H9 (cell line): ENCODE measurements around the gene TRIP11. TPM values are rescaled to one million over a fixed set of nuclear protein-coding genes. Genes with fewer than 3 reads are reported as not detected.

Source experiments
- DNase-seq: peaks from one replicate; pipeline ENCODE4 v3.0.0-alpha.2; 2017
- H2AFZ ChIP-seq: one replicate; pipeline ENCODE4 v1.6.1; 2013; ENCODE audit warnings: mild to moderate bottlenecking, low read length, control low read depth, moderate library complexity
- H2AK5ac ChIP-seq: 2 replicates; pipeline ENCODE4 v1.6.1; 2013; ENCODE audit warnings: low read length, control low read depth, mixed read lengths; ENCODE audit not compliant: insufficient read length
- H2BK120ac ChIP-seq: one replicate; pipeline ENCODE4 v1.6.1; 2013; ENCODE audit warnings: low read depth, mild to moderate bottlenecking, low read length, control low read depth, inconsistent platforms; ENCODE audit not compliant: poor library complexity, severe bottlenecking
- H2BK12ac ChIP-seq: 2 replicates; pipeline ENCODE4 v1.6.1; 2013; ENCODE audit warnings: low read length, control low read depth, mixed read lengths, low read depth; ENCODE audit not compliant: insufficient read length
- H2BK15ac ChIP-seq: 2 replicates; pipeline ENCODE4 v1.6.1; 2013; ENCODE audit warnings: low read depth, low read length, control low read depth
- H2BK20ac ChIP-seq: one replicate; pipeline ENCODE4 v1.6.1; 2013; ENCODE audit warnings: low read depth, mild to moderate bottlenecking, low read length, control low read depth, inconsistent platforms; ENCODE audit not compliant: poor library complexity, severe bottlenecking
- H2BK5ac ChIP-seq: 2 replicates; pipeline ENCODE4 v1.6.1; 2013; ENCODE audit warnings: low read length, control low read depth, mixed read lengths; ENCODE audit not compliant: insufficient read length
- H3K14ac ChIP-seq: 2 replicates; pipeline ENCODE4 v1.6.1; 2013; ENCODE audit warnings: low read length, control low read depth; ENCODE audit not compliant: insufficient read depth
- H3K18ac ChIP-seq: 2 replicates; pipeline ENCODE4 v1.6.1; 2013; ENCODE audit warnings: low read depth, mild to moderate bottlenecking, mixed read lengths, low read length, control low read depth; ENCODE audit not compliant: insufficient read length
- H3K23ac ChIP-seq: 2 replicates; pipeline ENCODE4 v1.6.1; 2013; ENCODE audit warnings: low read length, control low read depth, mixed read lengths, low read depth; ENCODE audit not compliant: insufficient read length
- H3K23me2 ChIP-seq: 2 replicates; pipeline ENCODE4 v1.6.1; 2013; ENCODE audit warnings: low read depth, mild to moderate bottlenecking, mixed read lengths, low read length, control low read depth; ENCODE audit not compliant: insufficient read length, poor library complexity, severe bottlenecking
- H3K27ac ChIP-seq: 2 replicates; pipeline ENCODE4 v1.5.1; 2013; ENCODE audit warnings: low read length, control low read depth, mixed read lengths, low read depth; ENCODE audit not compliant: insufficient read length
- H3K27me3 ChIP-seq: 2 replicates; pipeline ENCODE4 v1.6.1; 2013; ENCODE audit warnings: low read length, control low read depth, inconsistent platforms; ENCODE audit not compliant: insufficient read depth
- H3K4ac ChIP-seq: 2 replicates; pipeline ENCODE4 v1.6.1; 2013; ENCODE audit warnings: low read depth, mild to moderate bottlenecking, control low read depth, inconsistent platforms, low read length, moderate library complexity
- H3K4me1 ChIP-seq: 2 replicates; pipeline ENCODE4 v1.6.1; 2013; ENCODE audit warnings: low read length, control low read depth, inconsistent platforms; ENCODE audit not compliant: insufficient read depth
- H3K4me2 ChIP-seq: 2 replicates; pipeline ENCODE4 v1.6.1; 2013; ENCODE audit warnings: low read length, control low read depth, mixed read lengths; ENCODE audit not compliant: insufficient read length, insufficient read depth
- H3K56ac ChIP-seq: 2 replicates; pipeline ENCODE4 v1.6.1; 2013; ENCODE audit warnings: low read depth, mild to moderate bottlenecking, mixed read lengths, low read length, control low read depth; ENCODE audit not compliant: insufficient read length
- H3K79me1 ChIP-seq: 2 replicates; pipeline ENCODE4 v1.6.1; 2013; ENCODE audit warnings: low read depth, mild to moderate bottlenecking, moderate library complexity, low read length, control low read depth, inconsistent platforms; ENCODE audit not compliant: insufficient read depth, poor library complexity, severe bottlenecking
- H3K79me2 ChIP-seq: 2 replicates; pipeline ENCODE4 v1.6.1; 2013; ENCODE audit warnings: low read length, control low read depth, inconsistent platforms; ENCODE audit not compliant: insufficient read depth
- H3K9ac ChIP-seq: 2 replicates; pipeline ENCODE4 v1.6.1; 2013; ENCODE audit warnings: low read length, control low read depth, mixed read lengths; ENCODE audit not compliant: insufficient read length; ENCODE audit errors: extremely low read depth
- H3K9me3 ChIP-seq: one replicate; pipeline ENCODE4 v1.6.1; 2013; ENCODE audit warnings: low read depth, low read length, inconsistent platforms; ENCODE audit not compliant: control insufficient read depth
- H3T11ph ChIP-seq: one replicate; pipeline ENCODE4 v1.6.1; 2013; ENCODE audit warnings: mild to moderate bottlenecking, low read length, control low read depth, inconsistent platforms
- H4K20me1 ChIP-seq: one replicate; pipeline ENCODE4 v1.6.1; 2013; ENCODE audit not compliant: control insufficient read depth, insufficient read length, insufficient read depth
- H4K5ac ChIP-seq: 2 replicates; pipeline ENCODE4 v1.6.1; 2013; ENCODE audit warnings: low read depth, mild to moderate bottlenecking, mixed read lengths, low read length, control low read depth; ENCODE audit not compliant: insufficient read length
- H4K8ac ChIP-seq: replicated peaks from 2 replicates; pipeline ENCODE4 v1.6.1; 2013; ENCODE audit warnings: low read length, control low read depth, mixed read lengths, low read depth; ENCODE audit not compliant: insufficient read length
- H4K91ac ChIP-seq: 2 replicates; pipeline ENCODE4 v1.6.1; 2013; ENCODE audit warnings: low read depth, mild to moderate bottlenecking, moderate library complexity, mixed read lengths, low read length, control low read depth; ENCODE audit not compliant: insufficient read length
- H3K27ac Mint-ChIP-seq, 3 experiments: 2 replicates in 2 of 3; 3 replicates in 1 of 3; pipeline ENCODE4 v1.8.0; 2020 to 2021; ENCODE audit warnings: mixed read lengths in 3 of 3, mild to moderate bottlenecking in 1 of 3, moderate library complexity in 1 of 3
- H3K27me3 Mint-ChIP-seq: 2 replicates; pipeline ENCODE4 v1.8.0; 2021; ENCODE audit warnings: low read depth, mild to moderate bottlenecking, moderate library complexity, mixed read lengths
- H3K36me3 Mint-ChIP-seq, 3 experiments: 2 replicates in 2 of 3; 3 replicates in 1 of 3; pipeline ENCODE4 v1.8.0; 2020 to 2021; ENCODE audit warnings: low read depth in 3 of 3, mixed read lengths in 3 of 3; ENCODE audit not compliant: insufficient read depth in 1 of 3
- H3K4me1 Mint-ChIP-seq, 2 experiments: 2 replicates each; pipeline ENCODE4 v1.8.0; 2020; ENCODE audit warnings: mixed read lengths in 2 of 2
- H3K4me3 Mint-ChIP-seq, 2 experiments: 2 replicates in 1 of 2; 3 replicates in 1 of 2; pipeline ENCODE4 v1.8.0; 2020 to 2021; ENCODE audit warnings: mild to moderate bottlenecking in 2 of 2, mixed read lengths in 2 of 2, moderate library complexity in 1 of 2
- H3K9me3 Mint-ChIP-seq, 2 experiments: 2 replicates in 1 of 2; 3 replicates in 1 of 2; pipeline ENCODE4 v1.8.0; 2020; ENCODE audit warnings: mild to moderate bottlenecking in 2 of 2, mixed read lengths in 2 of 2, moderate library complexity in 1 of 2
- CTCF ChIP-seq: fragments of 200-600 bp; sonication (generic); conservative IDR thresholded peaks from 3 replicates; pipeline ENCODE4 v1.8.0; 2021; ENCODE audit warnings: antibody characterized with exemption, mild to moderate bottlenecking
- WGBS: extraction: QIAGEN DNeasy Blood & Tissue Kit; methylation state at CpG from one replicate; pipeline ENCODE4 v1.1.7; 2013; ENCODE audit warnings: missing lambda C conversion rate, low lambda C conversion rate, mixed read lengths; ENCODE audit not compliant: insufficient read length; ENCODE audit errors: extremely low coverage; 5-methylcytosine and 5-hydroxymethylcytosine counted together
- total RNA-seq: library from RNA; stranded (reverse); gene quantifications from 2 replicates; pipeline ENCODE4 v1.2.1, GENCODE V29; 2021

The TRIP11 gene
- total RNA-seq, 1 experiment from 2014 or later = 33.5 TPM

- H3K27ac Mint-ChIP-seq = peak overlapping the region in 2 of 3 experiments; percentile 0 to 26; a peak in 2 of 7 replicates
- no CpG with 5 or more reads among the region's 4 CpGs for WGBS
These were observed 75.1 kb downstream of the TRIP11 start for GRCh38 chr14:91964724-91965123.

More at GRCh38 chr14:91964724-91965123, 75.1 kb downstream of the TRIP11 start:
- H2BK5ac ChIP-seq = peak overlapping the region; percentile 77
- H4K91ac ChIP-seq = no peak overlapping the region
- no peak overlapping the region for H2AFZ ChIP-seq
- no peaks in the 10 kb centered on the region for H3K4me1 ChIP-seq
- no peak overlapping the region for H3K4me2 ChIP-seq
- H2BK12ac ChIP-seq = no peak overlapping the region
- no peaks in the 10 kb centered on the region for H3K9me3 ChIP-seq
- no peaks in the 10 kb centered on the region for H3K79me1 ChIP-seq
- no peaks in the 10 kb centered on the region for H3K23me2 ChIP-seq
- Mint-ChIP-seq H3K4me3 (no peak overlapping the region), H3K9me3 (no peaks in the 10 kb centered on the region), H3K27me3 (no peaks in the 10 kb centered on the region), H3K4me1 (peaks cover 0 to 4% of the 10 kb centered on the region in 2 experiments; a peak in 1 of 4 replicates), H3K36me3 (peaks cover 6 to 14% (median 13%) of the 10 kb centered on the region in 3 experiments; a peak in 5 of 7 replicates)
- H3K27me3 ChIP-seq = no peaks in the 10 kb centered on the region
- no peak for TF ChIP-seq CTCF
- H3K18ac ChIP-seq = no peak overlapping the region
- H3K4ac ChIP-seq = no peak overlapping the region
- no peak overlapping the region for H3K23ac ChIP-seq
- no peak overlapping the region for H3K27ac ChIP-seq
- H4K20me1 ChIP-seq = no peaks in the 10 kb centered on the region
- no peak overlapping the region for H2BK120ac ChIP-seq
- no peak for DNase-seq
- no peak overlapping the region for H3T11ph ChIP-seq
- H2BK20ac ChIP-seq = no peak overlapping the region
- no peak overlapping the region for H4K5ac ChIP-seq
- H3K56ac ChIP-seq = no peak overlapping the region
- H2BK15ac ChIP-seq = no peak overlapping the region
- no peak overlapping the region for H3K9ac ChIP-seq
- no peak overlapping the region for H4K8ac ChIP-seq
- no peak overlapping the region for H3K14ac ChIP-seq
- no peaks in the 10 kb centered on the region for H3K79me2 ChIP-seq
- no peak overlapping the region for H2AK5ac ChIP-seq
